ENCODE results near the gene SLC25A47. TPM values are rescaled to one million over a fixed set of nuclear protein-coding genes. Genes with fewer than 3 reads are reported as not detected.

Gene SLC25A47
- total RNA-seq, 1 experiment from 2014 or later: not detected

GRCh38 chr14:100333311-100333710, 10.2 kb downstream of the SLC25A47 start:
- no TSS peak for BruUV-seq (replicated peaks)
- Histone ChIP-seq H3K27ac (ENCODE audit: low read length) (no peak overlapping the region), H3K4me1 (ENCODE audit: control insufficient read depth, insufficient read depth, low read length) (no peaks in the 10 kb centered on the region), H3K27me3 (ENCODE audit: control insufficient read depth, insufficient read depth, low read length) (no peaks in the 10 kb centered on the region), H3K4me3 (ENCODE audit: low read depth in 2 of 2, low read length in 2 of 2) (no peak overlapping the region), H3K36me3 (ENCODE audit: control insufficient read depth, insufficient read depth, low read length) (no peaks in the 10 kb centered on the region), H3K9me3 (ENCODE audit: control insufficient read depth, insufficient read depth, low read depth, low read length) (no peaks in the 10 kb centered on the region)
- DNase-seq (ENCODE audit: low read depth, low spot score) (no peak), ATAC-seq (no peak)
- ChIA-PET POLR2A (no interaction called here), CTCF (interaction anchor here (0.6 kb wide), 1 partner anchor 18 kb away, joined by 6 read pairs; no protein-coding TSS in a partner anchor)
- in situ Hi-C loops (cut with HindIII; ENCODE audit: low pct_unique_long_range_greater_than_20kb, low sequenced_read_pairs): no loop called here
- intact Hi-C loops (cut with micrococcal nuclease; ENCODE audit: unreplicated experiment): no loop called here
- TF ChIP-seq TCF7L2 (IDR thresholded peaks at IDR 0.05; ENCODE audit: low read depth, low read length): no peak
- no peak for TF ChIP-seq POLR2AphosphoS5 (IDR thresholded peaks at IDR 0.05; ENCODE audit: low read depth, low read length)
- TF ChIP-seq SIN3A (IDR thresholded peaks at IDR 0.05; ENCODE audit: borderline replicate concordance, insufficient read depth, low read depth, low read length): no peak
- TF ChIP-seq, protein P1, sequence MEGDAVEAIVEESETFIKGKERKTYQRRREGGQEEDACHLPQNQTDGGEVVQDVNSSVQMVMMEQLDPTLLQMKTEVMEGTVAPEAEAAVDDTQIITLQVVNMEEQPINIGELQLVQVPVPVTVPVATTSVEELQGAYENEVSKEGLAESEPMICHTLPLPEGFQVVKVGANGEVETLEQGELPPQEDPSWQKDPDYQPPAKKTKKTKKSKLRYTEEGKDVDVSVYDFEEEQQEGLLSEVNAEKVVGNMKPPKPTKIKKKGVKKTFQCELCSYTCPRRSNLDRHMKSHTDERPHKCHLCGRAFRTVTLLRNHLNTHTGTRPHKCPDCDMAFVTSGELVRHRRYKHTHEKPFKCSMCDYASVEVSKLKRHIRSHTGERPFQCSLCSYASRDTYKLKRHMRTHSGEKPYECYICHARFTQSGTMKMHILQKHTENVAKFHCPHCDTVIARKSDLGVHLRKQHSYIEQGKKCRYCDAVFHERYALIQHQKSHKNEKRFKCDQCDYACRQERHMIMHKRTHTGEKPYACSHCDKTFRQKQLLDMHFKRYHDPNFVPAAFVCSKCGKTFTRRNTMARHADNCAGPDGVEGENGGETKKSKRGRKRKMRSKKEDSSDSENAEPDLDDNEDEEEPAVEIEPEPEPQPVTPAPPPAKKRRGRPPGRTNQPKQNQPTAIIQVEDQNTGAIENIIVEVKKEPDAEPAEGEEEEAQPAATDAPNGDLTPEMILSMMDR (IDR thresholded peaks at IDR 0.05): no peak

GRCh38 chr14:100333827-100334226, 10.7 kb downstream of the SLC25A47 start:
- ATAC-seq (no peak), DNase-seq (ENCODE audit: low read depth, low spot score) (no peak)
- in situ Hi-C loops (cut with HindIII; ENCODE audit: low pct_unique_long_range_greater_than_20kb, low sequenced_read_pairs) (no loop called here), intact Hi-C loops (cut with micrococcal nuclease; ENCODE audit: unreplicated experiment) (no loop called here)
- ChIA-PET POLR2A (no interaction called here), CTCF (interaction anchor here (0.6 kb wide), 1 partner anchor 18 kb away, joined by 6 read pairs; no protein-coding TSS in a partner anchor)
- Histone ChIP-seq H3K4me1 (ENCODE audit: control insufficient read depth, insufficient read depth, low read length) (no peaks in the 10 kb centered on the region), H3K36me3 (ENCODE audit: control insufficient read depth, insufficient read depth, low read length) (no peaks in the 10 kb centered on the region), H3K27ac (ENCODE audit: low read length) (no peak overlapping the region), H3K4me3 (ENCODE audit: low read depth in 2 of 2, low read length in 2 of 2) (no peak overlapping the region), H3K9me3 (ENCODE audit: control insufficient read depth, insufficient read depth, low read depth, low read length) (no peaks in the 10 kb centered on the region), H3K27me3 (ENCODE audit: control insufficient read depth, insufficient read depth, low read length) (no peaks in the 10 kb centered on the region)
- TF ChIP-seq, protein P1 (IDR thresholded peaks at IDR 0.05): no peak
- TF ChIP-seq SIN3A (IDR thresholded peaks at IDR 0.05; ENCODE audit: borderline replicate concordance, insufficient read depth, low read depth, low read length) (no peak), REST (IDR thresholded peaks at IDR 0.05; ENCODE audit: insufficient read depth in 1 of 2, low read depth in 2 of 2, low read length in 1 of 2) (no peak), TCF7L2 (IDR thresholded peaks at IDR 0.05; ENCODE audit: low read depth, low read length) (no peak), POLR2AphosphoS5 (IDR thresholded peaks at IDR 0.05; ENCODE audit: low read depth, low read length) (no peak)
- BruUV-seq (replicated peaks): TSS peak; percentile 90
